GM19468 (cell line): ENCODE data around the gene SLC38A8.

Experiments used
- ATAC-seq: cut with Tn5 transposase; IDR thresholded peaks from one replicate; pipeline ENCODE4 v1.9.1; 2021; ENCODE audit warnings: mild to moderate bottlenecking, moderate library complexity, moderate number of reproducible peaks; ENCODE audit not compliant: unreplicated experiment; ENCODE audit errors: extremely low read depth

The SLC38A8 gene

GRCh38 chr16:84069540-84069939 is 26.9 kb upstream of the SLC38A8 start:
- no peak for ATAC-seq

DNA sequence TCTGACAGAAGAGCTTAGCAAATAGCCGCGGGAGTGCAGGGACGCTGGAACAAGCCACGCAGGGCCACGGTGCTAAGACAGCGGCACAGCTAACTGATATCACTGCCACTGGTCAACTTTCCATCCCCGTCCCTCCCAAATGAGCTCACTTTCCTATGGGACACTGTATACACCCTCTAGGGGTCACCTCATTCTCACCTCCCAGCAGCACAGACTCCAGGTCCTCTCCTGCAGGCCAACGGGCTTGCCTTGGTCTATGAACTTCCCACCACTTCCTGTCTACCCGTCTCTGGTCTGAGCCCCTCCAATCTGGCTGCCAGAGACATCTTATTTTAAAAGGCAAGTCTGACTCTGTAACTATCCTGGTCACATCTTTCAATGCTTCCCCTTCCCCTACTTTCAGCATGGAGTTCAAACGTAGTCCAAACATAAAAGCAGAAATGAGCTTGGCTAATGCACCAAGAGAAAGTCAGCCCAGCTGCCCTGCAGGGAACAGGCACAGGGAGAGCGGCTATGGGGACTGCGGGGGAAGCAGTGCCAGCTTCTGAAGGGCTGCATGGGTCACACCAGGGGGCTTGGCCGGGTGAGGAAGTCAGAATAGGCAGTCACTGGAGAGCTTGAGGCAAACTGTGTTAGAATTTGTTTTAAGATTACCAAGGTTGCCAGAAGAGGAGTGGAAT is 26.3 kb upstream of the SLC38A8 start:
- no peak for ATAC-seq

DNA sequence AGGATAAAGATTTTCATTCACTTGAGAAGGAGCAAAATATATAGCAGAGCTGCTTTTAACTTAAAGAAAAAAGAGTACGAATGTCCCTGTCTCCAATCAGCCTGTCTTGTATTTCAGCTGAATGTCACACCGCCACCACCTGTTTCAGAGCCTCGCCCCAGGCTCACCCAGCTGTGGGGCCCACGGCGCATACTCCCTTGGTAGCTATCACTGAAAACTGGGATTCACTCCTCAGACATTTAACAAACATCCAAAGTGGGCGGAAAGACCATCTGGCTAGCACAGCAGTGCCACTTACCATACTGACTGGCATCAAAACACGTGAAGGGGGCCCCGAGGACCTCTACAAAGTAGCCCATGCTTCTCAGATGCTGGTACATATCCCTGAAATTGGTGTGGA is 25.4 kb upstream of the SLC38A8 start:
- ATAC-seq, result no peak

GRCh38 chr16:84067640-84068039 is 25.0 kb upstream of the SLC38A8 start:
- ATAC-seq, result no peak

DNA sequence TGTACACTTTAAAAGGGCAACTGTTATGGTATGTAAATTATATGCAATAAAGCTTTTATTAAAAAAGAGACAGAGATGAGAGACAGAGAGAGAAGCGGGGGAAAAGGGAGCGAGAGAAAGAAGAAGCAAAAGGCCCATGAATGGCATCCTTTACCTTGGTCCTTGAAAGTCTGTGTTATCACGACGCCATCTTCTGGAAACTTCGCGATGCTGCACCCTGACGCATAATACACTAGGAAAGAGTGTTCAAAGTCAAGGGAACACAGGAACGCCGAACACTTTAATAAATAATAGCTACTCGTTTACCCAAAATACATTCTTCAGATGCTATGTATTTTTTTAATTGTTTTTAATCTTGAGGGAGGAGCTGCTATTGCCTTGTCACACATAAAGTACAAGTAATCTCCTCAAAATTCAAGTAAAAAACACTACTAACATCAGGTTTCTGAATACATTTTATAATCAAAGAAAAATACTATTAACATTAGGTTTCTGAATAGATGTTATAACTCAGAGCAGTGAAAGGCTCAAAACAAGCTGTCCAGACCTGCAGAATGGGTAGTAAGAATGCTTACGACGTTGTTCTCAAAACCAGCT is 23.0 kb upstream of the SLC38A8 start:
- ATAC-seq, result no peak

DNA sequence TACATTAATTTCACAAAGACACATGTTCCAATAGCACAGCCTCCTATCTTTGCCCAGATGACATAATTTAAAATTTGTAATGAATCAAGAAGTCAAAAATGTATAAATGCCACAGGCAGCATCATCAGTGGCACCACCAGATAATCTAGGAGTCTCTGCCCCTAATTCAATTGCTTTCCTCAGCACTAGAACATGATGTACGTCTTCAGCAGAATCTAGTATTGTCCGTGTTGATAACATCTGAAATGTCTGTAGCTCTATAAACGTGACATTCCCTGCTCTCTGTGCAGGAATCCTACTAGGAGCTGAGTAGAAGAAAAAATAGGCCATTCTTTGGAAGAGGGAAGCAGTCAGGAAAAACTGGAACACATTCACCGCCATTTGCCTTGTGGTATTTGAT is 21.4 kb upstream of the SLC38A8 start:
- no peak for ATAC-seq

DNA sequence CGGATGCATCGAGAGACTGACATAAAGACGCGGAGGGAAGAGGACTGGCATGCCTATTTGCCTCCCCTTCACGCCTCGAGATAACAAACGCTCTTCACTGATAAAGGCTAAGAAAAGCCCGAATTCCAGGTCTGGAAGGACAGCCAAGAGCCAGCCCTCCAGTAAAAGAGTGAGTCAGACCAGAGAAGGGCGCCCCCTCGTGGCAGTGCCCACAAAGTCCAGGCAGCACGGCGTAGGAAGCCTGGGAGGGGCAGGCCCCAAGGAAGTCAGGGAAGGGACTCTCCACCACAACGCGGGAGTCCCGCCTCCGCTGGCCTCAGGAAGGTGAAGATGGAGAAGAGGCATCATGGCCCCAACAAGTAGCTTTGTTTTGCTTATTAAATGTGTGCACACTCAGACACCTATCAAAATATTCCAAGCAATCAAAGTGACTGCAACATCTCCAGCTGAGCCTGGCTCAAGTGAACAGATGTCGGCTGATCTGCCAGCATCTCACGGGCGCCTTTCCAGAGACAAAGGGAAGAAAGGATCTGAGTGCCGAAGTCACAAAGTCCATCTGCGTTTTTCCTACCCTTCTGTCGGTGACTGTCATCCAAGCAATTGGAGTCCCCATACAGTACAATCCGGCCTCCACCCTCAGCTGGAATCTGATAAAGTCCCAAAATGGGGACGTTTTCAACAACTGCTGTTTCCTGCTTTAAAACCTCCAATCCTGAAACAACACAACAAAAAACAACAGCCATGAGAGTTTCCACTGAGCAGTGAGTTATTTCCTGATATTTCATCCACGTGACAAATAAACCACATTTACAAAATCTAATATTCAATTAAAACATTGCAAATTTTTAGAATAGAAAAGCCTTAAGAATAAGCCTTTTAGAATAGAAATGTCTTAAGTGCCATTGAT is 20.4 kb upstream of the SLC38A8 start:
- no peak for ATAC-seq

GRCh38 chr16:84061236-84061819 is 18.7 kb upstream of the SLC38A8 start:
- ATAC-seq, result no peak

- no peak for ATAC-seq
These were observed 17.6 kb upstream of the SLC38A8 start for GRCh38 chr16:84059946-84060901.

DNA sequence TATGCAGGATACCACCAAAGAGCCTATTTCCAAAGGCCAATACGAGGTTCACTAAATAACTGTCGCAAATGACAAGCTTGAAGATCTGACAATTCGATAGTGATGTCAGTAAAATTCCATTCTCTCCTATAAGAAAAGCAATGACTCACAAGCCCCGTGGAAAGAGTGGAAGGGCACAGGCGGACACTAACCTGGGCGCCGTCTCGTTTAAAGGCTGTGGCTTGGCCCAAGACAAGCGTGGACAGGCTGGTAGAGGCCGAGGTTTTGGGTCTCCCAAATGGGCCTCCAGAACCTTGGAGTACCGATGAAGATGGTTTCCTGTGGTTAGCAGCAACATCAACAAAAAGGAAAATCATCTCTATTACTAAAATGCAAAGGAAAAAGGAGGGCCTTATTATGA is 16.5 kb upstream of the SLC38A8 start:
- no peak for ATAC-seq

DNA sequence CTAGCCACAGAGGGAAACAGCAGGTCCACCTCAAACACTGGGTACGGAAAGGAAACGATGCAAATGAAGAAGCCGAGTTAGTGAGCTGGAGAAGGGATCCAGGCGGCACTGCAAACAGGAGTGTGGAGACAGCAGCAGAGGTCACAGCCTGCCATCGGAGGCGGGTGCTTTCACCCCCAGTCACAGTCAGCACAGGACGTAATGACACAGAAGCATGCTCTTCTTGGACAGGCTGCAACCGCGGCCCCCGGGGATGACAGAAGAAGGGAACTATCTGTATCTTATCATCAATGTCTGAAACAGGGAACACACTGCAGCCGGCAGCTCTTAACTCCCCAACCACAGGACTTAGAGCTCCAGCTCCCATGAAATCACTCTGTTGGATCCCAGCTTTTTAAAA is 16.1 kb upstream of the SLC38A8 start:
- ATAC-seq, result no peak

GRCh38 chr16:84058211-84058610 is 15.6 kb upstream of the SLC38A8 start:
- no peak for ATAC-seq

GRCh38 chr16:84056933-84057332 is 14.3 kb upstream of the SLC38A8 start:
- ATAC-seq, result no peak

DNA sequence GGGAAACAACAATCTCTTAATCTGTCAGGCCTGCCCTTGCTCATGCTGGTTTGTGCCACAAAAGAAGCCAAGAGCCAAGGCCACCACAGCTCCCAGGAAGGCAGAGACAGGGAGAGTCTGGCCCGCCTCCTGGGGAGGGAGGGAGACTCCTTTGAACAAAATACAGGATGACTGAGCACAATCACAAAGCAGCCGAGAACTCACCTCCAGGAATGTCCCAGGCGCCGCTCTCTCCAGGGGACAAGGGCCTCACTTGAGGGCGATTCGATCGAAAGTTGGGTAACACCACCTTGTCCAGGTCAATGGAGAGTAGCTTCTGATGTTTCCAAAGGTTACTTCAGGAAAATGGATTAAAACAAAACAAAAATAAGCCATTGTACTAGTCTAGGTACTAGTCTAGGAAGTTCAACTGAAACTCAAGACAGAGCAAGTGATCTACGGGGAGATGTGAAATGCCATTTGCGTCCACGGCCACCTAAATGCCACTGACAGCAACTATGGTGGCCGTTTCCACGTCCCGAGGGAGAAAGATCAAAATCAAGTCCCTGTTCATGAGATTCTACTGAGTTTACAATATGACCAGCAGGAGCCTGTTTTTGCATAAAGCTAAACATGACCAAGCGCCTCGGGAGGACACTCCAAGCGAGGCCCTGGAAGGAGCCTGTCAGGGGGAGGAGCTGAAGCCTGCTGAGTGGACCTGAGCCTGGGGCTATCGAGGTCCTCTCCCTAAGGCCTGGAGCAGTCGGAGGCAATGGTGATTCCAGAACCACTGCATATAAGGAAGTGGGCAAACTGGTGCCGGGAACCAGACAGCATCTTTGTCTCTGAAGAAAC is 13.4 kb upstream of the SLC38A8 start:
- ATAC-seq, result no peak

- ATAC-seq, result no peak
These were observed 12.8 kb upstream of the SLC38A8 start for GRCh38 chr16:84055366-84055765.

- ATAC-seq, result no peak
These were observed 12.3 kb upstream of the SLC38A8 start for GRCh38 chr16:84054916-84055315.

DNA sequence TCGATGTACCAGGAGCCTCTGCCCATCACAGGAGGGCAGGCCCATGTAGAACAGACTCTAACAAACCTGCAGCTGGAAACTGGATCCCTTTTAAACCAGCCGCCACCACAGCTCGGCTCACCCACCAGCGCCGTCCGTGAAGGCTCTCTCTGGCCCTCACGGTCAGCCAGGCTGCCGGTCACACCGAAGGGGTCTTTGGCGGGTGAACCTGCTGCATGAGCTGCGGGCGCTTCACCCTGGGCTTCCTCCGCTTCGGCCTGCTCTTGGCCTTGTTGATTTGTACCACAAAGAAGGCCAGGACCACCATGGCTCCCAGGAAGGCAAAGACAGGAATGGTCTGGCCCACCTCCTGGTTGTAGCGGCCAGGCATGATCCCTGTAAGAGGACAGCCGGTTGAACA is 11.7 kb upstream of the SLC38A8 start:
- no peak for ATAC-seq

DNA sequence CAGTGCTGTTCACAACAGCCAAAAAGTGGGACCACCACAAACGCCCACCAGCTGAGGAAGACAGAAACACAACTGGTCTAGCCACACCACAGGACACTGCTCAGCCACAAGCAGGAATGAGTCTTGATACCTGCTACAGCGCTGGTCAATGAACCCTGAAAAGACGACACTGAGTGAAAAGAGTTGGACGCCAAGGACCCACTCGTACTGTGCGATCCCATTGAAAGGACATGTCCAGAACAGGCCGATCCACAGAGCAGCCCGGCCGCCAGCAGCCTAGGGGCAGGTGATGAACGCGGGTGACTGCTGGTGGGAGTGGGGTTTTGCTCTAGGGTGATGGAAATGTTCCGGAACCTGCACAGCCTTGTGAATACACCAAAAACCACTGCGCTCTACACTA is 10.6 kb upstream of the SLC38A8 start:
- no peak for ATAC-seq

DNA sequence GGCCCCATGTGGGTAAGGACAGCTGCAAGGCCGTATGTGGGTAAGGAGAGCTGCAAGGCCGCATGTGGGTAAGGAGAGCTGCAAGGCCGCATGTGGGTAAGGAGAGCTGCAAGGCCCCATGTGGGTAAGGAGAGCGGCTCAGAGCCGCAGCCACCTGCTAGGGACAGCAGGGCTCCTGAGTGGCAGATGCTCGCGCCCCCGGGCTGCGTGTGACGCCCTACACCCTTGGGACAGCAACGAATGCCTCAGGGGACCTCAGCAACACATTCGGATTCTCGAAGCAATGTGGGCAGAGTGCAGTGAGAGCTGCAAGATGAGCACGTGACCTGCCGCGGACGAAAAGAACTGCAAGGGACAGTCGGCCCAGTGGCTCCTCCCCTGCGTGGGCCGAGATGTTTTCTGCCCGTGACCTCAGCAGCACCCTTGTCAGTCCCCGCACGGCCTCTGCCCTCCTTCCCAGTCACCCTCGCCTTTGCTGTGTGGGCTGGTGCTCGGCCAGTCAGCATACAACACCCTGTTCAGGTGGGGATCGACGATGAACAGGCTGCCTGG is 9.6 kb upstream of the SLC38A8 start:
- no peak for ATAC-seq
